Panc1 (cell line): ENCODE measurements around the gene TRERF1. TPM values are rescaled to one million over a fixed set of nuclear protein-coding genes. Genes with fewer than 3 reads are reported as not detected.

ENCODE experiments used
- ATAC-seq: fragments of 200-7000 bp; cut with Tn5 transposase; 2 replicates; pipeline ENCODE4 v1.9.1; 2020; ENCODE audit warnings: mild to moderate bottlenecking, moderate library complexity
- BruUV-seq: library from RNA; stranded (reverse); fragments of 400-500 nt; replicated peaks from 2 replicates; lab custom pipeline; 2021; lab: Mats Ljungman, UMichigan
- CTCF ChIA-PET: fragments of 300-600 bp; sonication (Branson Sonifier 250); formaldehyde crosslinking; loops from one replicate; lab custom pipeline; 2022; ENCODE audit warnings: antibody characterized with exemption; lab: Charles Lee
- POLR2A ChIA-PET: fragments of 300-600 bp; sonication (Branson Sonifier 250); formaldehyde crosslinking; loops from one replicate; lab custom pipeline; 2022; ENCODE audit warnings: antibody characterized with exemption; lab: Charles Lee
- DNase-seq: peaks from one replicate; pipeline ENCODE4 v3.0.0-alpha.2; 2010; ENCODE audit warnings: low read depth, low spot score
- H3K27ac ChIP-seq: 2 replicates; pipeline ENCODE4 v1.5.1; 2011; ENCODE audit warnings: mild to moderate bottlenecking, low read length, inconsistent platforms
- H3K27me3 ChIP-seq: fragments of 200-500 bp; sonication (Bioruptor generic); 2 replicates; pipeline ENCODE4 v1.6.0; 2014; ENCODE audit warnings: low read length, inconsistent platforms; ENCODE audit not compliant: control insufficient read depth, insufficient read depth
- H3K36me3 ChIP-seq: fragments of 200-500 bp; sonication (Bioruptor generic); 2 replicates; pipeline ENCODE4 v1.5.1; 2014; ENCODE audit warnings: inconsistent platforms, mild to moderate bottlenecking, low read length, moderate library complexity; ENCODE audit not compliant: control insufficient read depth, insufficient read depth
- H3K4me1 ChIP-seq: 2 replicates; pipeline ENCODE4 v1.5.1; 2011; ENCODE audit warnings: inconsistent platforms, mild to moderate bottlenecking, low read length, moderate library complexity; ENCODE audit not compliant: control insufficient read depth, insufficient read depth
- H3K4me3 ChIP-seq, 2 experiments: 2 replicates each; pipeline ENCODE4 v1.5.1; 2011 to 2012; ENCODE audit warnings: low read depth in 2 of 2, low read length in 2 of 2, mild to moderate bottlenecking in 2 of 2, inconsistent platforms in 1 of 2, moderate library complexity in 1 of 2
- H3K9me3 ChIP-seq: fragments of 200-500 bp; sonication (Bioruptor generic); 2 replicates; pipeline ENCODE4 v1.5.1; 2014; ENCODE audit warnings: low read depth, mild to moderate bottlenecking, inconsistent platforms, low read length, moderate library complexity; ENCODE audit not compliant: control insufficient read depth, insufficient read depth
- CTCF ChIP-seq: fragments of 450-650 bp; IDR thresholded peaks from 2 replicates; pipeline ENCODE4 v1.5.1; 2017; ENCODE audit warnings: mild to moderate bottlenecking
- POLR2AphosphoS5 ChIP-seq: IDR thresholded peaks from 2 replicates; pipeline ENCODE4 v1.6.1; 2012; ENCODE audit warnings: mild to moderate bottlenecking, low read depth, low read length, moderate library complexity
- REST ChIP-seq, 2 experiments: IDR thresholded peaks; 2 replicates each; pipeline ENCODE4 v1.6.1; 2011 to 2012; ENCODE audit warnings: low read depth in 2 of 2, control low read depth in 1 of 2, low read length in 1 of 2, mild to moderate bottlenecking in 1 of 2, moderate library complexity in 1 of 2; ENCODE audit not compliant: insufficient read depth in 1 of 2
- SIN3A ChIP-seq: IDR thresholded peaks from 2 replicates; pipeline ENCODE4 v1.6.1; 2012; ENCODE audit warnings: low read depth, mild to moderate bottlenecking, low read length, moderate library complexity, borderline replicate concordance; ENCODE audit not compliant: insufficient read depth
- TCF7L2 ChIP-seq: IDR thresholded peaks from 2 replicates; pipeline ENCODE4 v1.6.1; 2011; ENCODE audit warnings: mild to moderate bottlenecking, low read depth, low read length, inconsistent platforms
- in situ Hi-C: cut with HindIII; loops from 2 replicates; pipeline ENCODE4 v1.10.0; 2016; ENCODE audit warnings: low sequenced_read_pairs, low pct_unique_long_range_greater_than_20kb
- intact Hi-C: fragments of 100-400 bp; cut with micrococcal nuclease; formaldehyde crosslinking; loops from one replicate; pipeline ENCODE4 v1.10.0; 2022; ENCODE audit not compliant: unreplicated experiment
- total RNA-seq: library from RNA; stranded (reverse); gene quantifications from one replicate; pipeline ENCODE4 v1.2.1, GENCODE V29; 2021; ENCODE audit not compliant: unreplicated experiment

The TRERF1 gene
- total RNA-seq, 1 experiment from 2014 or later: 30.6 TPM

GRCh38 chr6:42347456-42347855 is 104.3 kb downstream of the TRERF1 start:
- in situ Hi-C loops: no loop called here
- intact Hi-C loops: no loop called here
- no peak overlapping the region for H3K27ac ChIP-seq
- H3K27me3 ChIP-seq: no peaks in the 10 kb centered on the region
- peaks cover 5% of the 10 kb centered on the region; the same call in 1 of the 2 replicates for H3K4me1 ChIP-seq
- POLR2A ChIA-PET: no interaction called here
- no peak overlapping the region for H3K4me3 ChIP-seq
- no peaks in the 10 kb centered on the region for H3K36me3 ChIP-seq
- H3K9me3 ChIP-seq: no peaks in the 10 kb centered on the region
- CTCF ChIA-PET: no interaction called here
- ATAC-seq: no peak
- DNase-seq: no peak
- TF ChIP-seq TCF7L2 (no peak), CTCF (no peak)
- BruUV-seq: no TSS peak

GRCh38 chr6:42345696-42346416 is 105.9 kb downstream of the TRERF1 start:
- in situ Hi-C loops: no loop called here
- Histone ChIP-seq H3K27me3 (no peaks in the 10 kb centered on the region), H3K4me1 (peaks cover 8% of the 10 kb centered on the region; the same call in 1 of the 2 replicates), H3K36me3 (no peaks in the 10 kb centered on the region), H3K4me3 (no peak overlapping the region), H3K9me3 (no peaks in the 10 kb centered on the region), H3K27ac (no peak overlapping the region)
- BruUV-seq: no TSS peak
- CTCF ChIA-PET: no interaction called here
- ATAC-seq (no peak), DNase-seq (no peak)
- intact Hi-C loops: no loop called here
- POLR2A ChIA-PET: no interaction called here
- no peak for TF ChIP-seq TCF7L2
- TF ChIP-seq SIN3A: no peak
- no peak for TF ChIP-seq CTCF
- TF ChIP-seq REST (IDR thresholded peaks at IDR 0.05; ENCODE audit: insufficient read depth in 1 of 2, low read depth in 2 of 2, low read length in 1 of 2): no peak
- TF ChIP-seq POLR2AphosphoS5: no peak
